ENCODE results near the gene ZNF397.

GRCh38 chr18:35247412-35248249 lies 6.8 kb downstream of the ZNF397 start:
- TF ChIP-seq CTCF (IDR thresholded peaks at IDR 0.05; ENCODE audit: insufficient read depth, low read length, poor library complexity, severe bottlenecking) (no peak), EZH2phosphoT487 (conservative IDR thresholded peaks at IDR 0.05; ENCODE audit: low read length) (no peak)
